GM12878 (cell line): ENCODE data around the gene PMEL. TPM values are rescaled to one million over a fixed set of nuclear protein-coding genes. Genes with fewer than 3 reads are reported as not detected.

Source experiments
- BHLHE40 ChIP-seq, 2 experiments: fragments of 450-650 bp in 1 of 2; IDR thresholded peaks; 2 replicates each; pipeline ENCODE4 v1.6.1; 2011 to 2017; ENCODE audit warnings: low read depth in 2 of 2, borderline replicate concordance in 1 of 2, improper control_type of control experiment in 1 of 2, low read length in 1 of 2, mild to moderate bottlenecking in 1 of 2
- CBFB ChIP-seq: IDR thresholded peaks from 2 replicates; pipeline ENCODE4 v1.6.1; 2016; ENCODE audit warnings: antibody characterized with exemption, low read depth
- CBX3 ChIP-seq: fragments of 200-600 bp; sonication (generic); IDR thresholded peaks from 2 replicates; pipeline ENCODE4 v1.6.1; 2016; ENCODE audit warnings: low read depth, borderline replicate concordance
- CBX5 ChIP-seq: sonication (generic); IDR thresholded peaks from 2 replicates; pipeline ENCODE4 v1.6.1; 2016; ENCODE audit warnings: low read depth, moderate library complexity, mild to moderate bottlenecking, inconsistent platforms
- CUX1 ChIP-seq: IDR thresholded peaks from 2 replicates; pipeline ENCODE4 v1.6.1; 2012; ENCODE audit warnings: improper control_type of control experiment, low read depth, low read length; ENCODE audit not compliant: insufficient replicate concordance
- EZH2 ChIP-seq: IDR thresholded peaks from 2 replicates; pipeline ENCODE4 v1.6.1; 2012; ENCODE audit warnings: low read depth, mild to moderate bottlenecking, control low read depth, inconsistent platforms, low read length, borderline replicate concordance; ENCODE audit not compliant: control insufficient read depth
- GATAD2B ChIP-seq: fragments of 450-650 bp; conservative IDR thresholded peaks from 2 replicates; pipeline ENCODE4 v1.6.1; 2017; ENCODE audit warnings: low read depth, mild to moderate bottlenecking, moderate library complexity
- HCFC1 ChIP-seq: fragments of 150-350 bp; IDR thresholded peaks from 2 replicates; pipeline ENCODE4 v1.6.1; 2014; ENCODE audit warnings: low read length
- IRF3 ChIP-seq: fragments of 450-650 bp; IDR thresholded peaks from 2 replicates; pipeline ENCODE4 v1.6.1; 2014; ENCODE audit warnings: mild to moderate bottlenecking
- JUND ChIP-seq: IDR thresholded peaks from 2 replicates; pipeline ENCODE4 v1.6.1; 2012; ENCODE audit warnings: low read depth, mild to moderate bottlenecking, low read length, improper control_type of control experiment, moderate library complexity
- KAT2A ChIP-seq: conservative IDR thresholded peaks from 2 replicates; pipeline ENCODE4 v1.6.1; 2011; ENCODE audit warnings: low read depth, low read length; ENCODE audit not compliant: control insufficient read depth
- MEF2A ChIP-seq: IDR thresholded peaks from 2 replicates; pipeline ENCODE4 v1.6.1; 2011; ENCODE audit warnings: low read depth, mild to moderate bottlenecking, low read length, moderate library complexity; ENCODE audit not compliant: insufficient read depth
- NBN ChIP-seq: fragments of 450-650 bp; IDR thresholded peaks from 2 replicates; pipeline ENCODE4 v1.6.1; 2016
- POU2F2 ChIP-seq: IDR thresholded peaks from 3 replicates; pipeline ENCODE4 v1.6.1; 2011; ENCODE audit warnings: low read depth, mild to moderate bottlenecking, low read length, borderline replicate concordance
- RCOR1 ChIP-seq: conservative IDR thresholded peaks from 2 replicates; pipeline ENCODE4 v1.6.1; 2012; ENCODE audit warnings: low read depth, low read length, improper control_type of control experiment
- SREBF2 ChIP-seq: IDR thresholded peaks from 2 replicates; pipeline ENCODE4 v1.6.1; 2012; ENCODE audit warnings: mild to moderate bottlenecking, low read length
- ZNF207 ChIP-seq: fragments of 450-650 bp; IDR thresholded peaks from 2 replicates; pipeline ENCODE4 v1.6.1; 2014; ENCODE audit warnings: antibody characterized with exemption, mild to moderate bottlenecking, borderline replicate concordance
- polyA plus RNA-seq, 11 experiments: library from polyadenylated mRNA; depleted of rRNA in 4 of 11; unstranded in 6 of 11; stranded (reverse) in 5 of 11; fragments of >200 nt; fragmentation: Nextera tagmentation in 4 of 11; fragmentation: Illumina TruSeq in 1 of 11; extraction: Ambion mirVana in 4 of 11; extraction: Trizol in 1 of 11; gene quantifications; 1 replicate in 1 of 11; 2 replicates in 10 of 11; pipeline versions ENCODE4 v1.2.1 to v1.2.3, GENCODE V29; 2011 to 2016; ENCODE audit warnings: inconsistent platforms in 2 of 11, missing spikeins in 2 of 11, low read depth in 1 of 11
- total RNA-seq, 4 experiments: library from RNA; depleted of rRNA in 3 of 4; stranded (reverse); fragments of >200 nt in 3 of 4; fragmentation: Illumina TruSeq in 1 of 4; extraction: Trizol in 1 of 4; gene quantifications; 2 replicates each; pipeline versions ENCODE4 v1.2.1 to v1.2.3, GENCODE V29; 2013 to 2021
- TF ChIP-seq, protein P1 (sequence below): fragments of 450-650 bp; IDR thresholded peaks from 2 replicates; pipeline ENCODE4 v1.6.1; 2018; ENCODE audit warnings: borderline replicate concordance, mild to moderate bottlenecking; ENCODE audit not compliant: partially characterized antibody
- TF ChIP-seq, protein P2 (sequence below): fragments of 450-650 bp; IDR thresholded peaks from 2 replicates; pipeline ENCODE4 v1.6.1; 2016; ENCODE audit warnings: mild to moderate bottlenecking

Gene PMEL
- total and polyA plus RNA-seq, 10 of the 15 experiments (the other 5 are each of a cell fraction or from before 2014, with no cell fraction given): 0.32 to 1.6 (median 0.56) TPM

- TF ChIP-seq JUND (0 out of 2 replicates have a peak, but pooled peaks have one; percentile 42), CBX3 (no peak), EZH2 (no peak), CBX5 (no peak), CBFB (no peak), IRF3 (peak; percentile 100), ZNF207 (no peak), HCFC1 (no peak), MEF2A (no peak), POU2F2 (peak; percentile 31; the same call in 1 of the 3 replicates), KAT2A (no peak), GATAD2B (no peak), NBN (no peak; the same call in none of the 2 replicates), SREBF2 (peak; percentile 61; the same call in 1 of the 2 replicates), CUX1 (no peak), BHLHE40 (IDR thresholded peaks at IDR 0.05; ENCODE audit: borderline replicate concordance in 1 of 2, low read depth in 2 of 2, low read length in 1 of 2) (peak in 1 of 2 experiments; percentile 31; a peak in 2 of 4 replicates), RCOR1 (no peak)
- TF ChIP-seq, protein P1, sequence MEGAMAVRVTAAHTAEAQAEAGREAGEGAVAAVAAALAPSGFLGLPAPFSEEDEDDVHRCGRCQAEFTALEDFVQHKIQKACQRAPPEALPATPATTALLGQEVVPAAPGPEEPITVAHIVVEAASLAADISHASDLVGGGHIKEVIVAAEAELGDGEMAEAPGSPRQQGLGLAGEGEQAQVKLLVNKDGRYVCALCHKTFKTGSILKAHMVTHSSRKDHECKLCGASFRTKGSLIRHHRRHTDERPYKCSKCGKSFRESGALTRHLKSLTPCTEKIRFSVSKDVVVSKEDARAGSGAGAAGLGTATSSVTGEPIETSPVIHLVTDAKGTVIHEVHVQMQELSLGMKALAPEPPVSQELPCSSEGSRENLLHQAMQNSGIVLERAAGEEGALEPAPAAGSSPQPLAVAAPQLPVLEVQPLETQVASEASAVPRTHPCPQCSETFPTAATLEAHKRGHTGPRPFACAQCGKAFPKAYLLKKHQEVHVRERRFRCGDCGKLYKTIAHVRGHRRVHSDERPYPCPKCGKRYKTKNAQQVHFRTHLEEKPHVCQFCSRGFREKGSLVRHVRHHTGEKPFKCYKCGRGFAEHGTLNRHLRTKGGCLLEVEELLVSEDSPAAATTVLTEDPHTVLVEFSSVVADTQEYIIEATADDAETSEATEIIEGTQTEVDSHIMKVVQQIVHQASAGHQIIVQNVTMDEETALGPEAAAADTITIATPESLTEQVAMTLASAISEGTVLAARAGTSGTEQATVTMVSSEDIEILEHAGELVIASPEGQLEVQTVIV: peak; percentile 95
- TF ChIP-seq, protein P2, sequence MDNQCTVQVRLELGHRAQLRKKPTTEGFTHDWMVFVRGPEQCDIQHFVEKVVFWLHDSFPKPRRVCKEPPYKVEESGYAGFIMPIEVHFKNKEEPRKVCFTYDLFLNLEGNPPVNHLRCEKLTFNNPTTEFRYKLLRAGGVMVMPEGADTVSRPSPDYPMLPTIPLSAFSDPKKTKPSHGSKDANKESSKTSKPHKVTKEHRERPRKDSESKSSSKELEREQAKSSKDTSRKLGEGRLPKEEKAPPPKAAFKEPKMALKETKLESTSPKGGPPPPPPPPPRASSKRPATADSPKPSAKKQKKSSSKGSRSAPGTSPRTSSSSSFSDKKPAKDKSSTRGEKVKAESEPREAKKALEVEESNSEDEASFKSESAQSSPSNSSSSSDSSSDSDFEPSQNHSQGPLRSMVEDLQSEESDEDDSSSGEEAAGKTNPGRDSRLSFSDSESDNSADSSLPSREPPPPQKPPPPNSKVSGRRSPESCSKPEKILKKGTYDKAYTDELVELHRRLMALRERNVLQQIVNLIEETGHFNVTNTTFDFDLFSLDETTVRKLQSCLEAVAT: no peak; the same call in 1 of the 2 replicates
Observed at GRCh38 chr12:55973599-55974307, 7.9 kb upstream of the PMEL start, which contains the start of gene RAB5B (continued).
